ENCODE results near the gene MAP2K3.
"Not testable (repeated sequence)": the region's sequence is repeated elsewhere in the genome, so short reads cannot be mapped to it uniquely, and the experiment has no call there.

The MAP2K3 gene

DNA sequence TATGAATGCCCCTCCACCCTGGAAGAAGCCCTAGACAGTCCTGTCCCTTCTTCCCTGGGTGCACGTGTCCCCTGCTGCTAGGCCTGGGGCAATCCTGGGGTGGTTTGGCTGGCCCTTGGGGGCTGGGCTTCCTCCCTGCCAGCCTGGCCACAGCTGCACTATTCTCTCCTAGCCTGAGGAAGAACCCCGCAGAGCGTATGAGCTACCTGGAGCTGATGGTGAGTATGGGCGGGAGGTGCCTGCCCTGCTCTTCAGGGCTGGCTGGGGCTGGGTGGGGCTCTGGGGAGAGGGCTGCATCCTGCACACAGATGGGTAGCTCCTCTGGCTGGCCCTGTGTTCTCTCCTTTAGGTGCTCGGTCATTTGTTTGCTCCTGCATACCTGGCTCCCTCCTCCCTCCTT lies 28.8 kb downstream of the MAP2K3 start:
- no peak for DNase-seq (ENCODE audit: low read depth)
- TF ChIP-seq, protein P1, sequence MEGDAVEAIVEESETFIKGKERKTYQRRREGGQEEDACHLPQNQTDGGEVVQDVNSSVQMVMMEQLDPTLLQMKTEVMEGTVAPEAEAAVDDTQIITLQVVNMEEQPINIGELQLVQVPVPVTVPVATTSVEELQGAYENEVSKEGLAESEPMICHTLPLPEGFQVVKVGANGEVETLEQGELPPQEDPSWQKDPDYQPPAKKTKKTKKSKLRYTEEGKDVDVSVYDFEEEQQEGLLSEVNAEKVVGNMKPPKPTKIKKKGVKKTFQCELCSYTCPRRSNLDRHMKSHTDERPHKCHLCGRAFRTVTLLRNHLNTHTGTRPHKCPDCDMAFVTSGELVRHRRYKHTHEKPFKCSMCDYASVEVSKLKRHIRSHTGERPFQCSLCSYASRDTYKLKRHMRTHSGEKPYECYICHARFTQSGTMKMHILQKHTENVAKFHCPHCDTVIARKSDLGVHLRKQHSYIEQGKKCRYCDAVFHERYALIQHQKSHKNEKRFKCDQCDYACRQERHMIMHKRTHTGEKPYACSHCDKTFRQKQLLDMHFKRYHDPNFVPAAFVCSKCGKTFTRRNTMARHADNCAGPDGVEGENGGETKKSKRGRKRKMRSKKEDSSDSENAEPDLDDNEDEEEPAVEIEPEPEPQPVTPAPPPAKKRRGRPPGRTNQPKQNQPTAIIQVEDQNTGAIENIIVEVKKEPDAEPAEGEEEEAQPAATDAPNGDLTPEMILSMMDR (conservative IDR thresholded peaks at IDR 0.05; ENCODE audit: low read depth, low read length): no peak
- H3K4me3 ChIP-seq (ENCODE audit: low read depth, low read length): no peak overlapping the region

DNA sequence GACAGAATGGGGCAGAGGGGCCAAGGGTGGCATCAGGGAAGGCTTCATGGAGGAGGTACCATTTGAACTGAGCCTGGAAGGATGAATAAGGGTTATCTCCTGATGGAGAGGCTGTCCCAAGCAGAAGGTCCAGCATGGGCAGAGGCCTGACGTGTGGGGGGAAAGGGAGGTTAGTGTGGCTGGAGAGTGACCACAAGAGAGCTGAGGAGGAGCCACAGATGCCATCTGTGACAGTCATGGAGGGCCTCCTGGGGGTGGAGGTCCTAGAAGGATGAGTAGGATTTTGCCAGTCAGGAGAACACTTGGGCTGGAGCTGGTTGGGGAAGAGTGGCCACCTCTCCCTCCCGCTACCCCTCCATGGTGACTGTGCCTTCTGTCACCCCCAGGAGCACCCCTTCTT lies 29.2 kb downstream of the MAP2K3 start:
- H3K4me3 ChIP-seq (ENCODE audit: low read depth, low read length); DNase-seq (ENCODE audit: low read depth): not testable (repeated sequence)

DNA sequence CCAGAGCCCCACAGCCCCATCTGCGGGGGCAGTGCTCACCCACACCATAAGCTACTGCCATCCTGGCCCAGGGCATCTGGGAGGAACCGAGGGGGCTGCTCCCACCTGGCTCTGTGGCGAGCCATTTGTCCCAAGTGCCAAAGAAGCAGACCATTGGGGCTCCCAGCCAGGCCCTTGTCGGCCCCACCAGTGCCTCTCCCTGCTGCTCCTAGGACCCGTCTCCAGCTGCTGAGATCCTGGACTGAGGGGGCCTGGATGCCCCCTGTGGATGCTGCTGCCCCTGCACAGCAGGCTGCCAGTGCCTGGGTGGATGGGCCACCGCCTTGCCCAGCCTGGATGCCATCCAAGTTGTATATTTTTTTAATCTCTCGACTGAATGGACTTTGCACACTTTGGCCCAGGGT lies 29.8 kb downstream of the MAP2K3 start:
- H3K4me3 ChIP-seq (ENCODE audit: low read depth, low read length): not testable (repeated sequence)

DNA sequence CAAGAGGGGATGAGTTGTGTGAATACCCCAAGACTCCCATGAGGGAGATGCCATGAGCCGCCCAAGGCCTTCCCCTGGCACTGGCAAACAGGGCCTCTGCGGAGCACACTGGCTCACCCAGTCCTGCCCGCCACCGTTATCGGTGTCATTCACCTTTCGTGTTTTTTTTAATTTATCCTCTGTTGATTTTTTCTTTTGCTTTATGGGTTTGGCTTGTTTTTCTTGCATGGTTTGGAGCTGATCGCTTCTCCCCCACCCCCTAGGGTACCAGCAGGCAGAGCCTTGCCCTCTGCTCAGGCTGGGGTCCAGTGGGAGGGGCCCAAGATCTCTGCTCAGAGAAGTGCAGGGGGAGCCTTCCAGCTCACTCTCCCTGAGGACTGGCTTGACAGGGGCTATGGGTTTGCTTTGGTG lies 30.2 kb downstream of the MAP2K3 start:
- H3K4me3 ChIP-seq (ENCODE audit: low read depth, low read length); DNase-seq (ENCODE audit: low read depth): not testable (repeated sequence)

More for the DNA sequence above, 29.8 kb downstream of the MAP2K3 start:
- DNase-seq (ENCODE audit: low read depth): not testable (repeated sequence)

DNA sequence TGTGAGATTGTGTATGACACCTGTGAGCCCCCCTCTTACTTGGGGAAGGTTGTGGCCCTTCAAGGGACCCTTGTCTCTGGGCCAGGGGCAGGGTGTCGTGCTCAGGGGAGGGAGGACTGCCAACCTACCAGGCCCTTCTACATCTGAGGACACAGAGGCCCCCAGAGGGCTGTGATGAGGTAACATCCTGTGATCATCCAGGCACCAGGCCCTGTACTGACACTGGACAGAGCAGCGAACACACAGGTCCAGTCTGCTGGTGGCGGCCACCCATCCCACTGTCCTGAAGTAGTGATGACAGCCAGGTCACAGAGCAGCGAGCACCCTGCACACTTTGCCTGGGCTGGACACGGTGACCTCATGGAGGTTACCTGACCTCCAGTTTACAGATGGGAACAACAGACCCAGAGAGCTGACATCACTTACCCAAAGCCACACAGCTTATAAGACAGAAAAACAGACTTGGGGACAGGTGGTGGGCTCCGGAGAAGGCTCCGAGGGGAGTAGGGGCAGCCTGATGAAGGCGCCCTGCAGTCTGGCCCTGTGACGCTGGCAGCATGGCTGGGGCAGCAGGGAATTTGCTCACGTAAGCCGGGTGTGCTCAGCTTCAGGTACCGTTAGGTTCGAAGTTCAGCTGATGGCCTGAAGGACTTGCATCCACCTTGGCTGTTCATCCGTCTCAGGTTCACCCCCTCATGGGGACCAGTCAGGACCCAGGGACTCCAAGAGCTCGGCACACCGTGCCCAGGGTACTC lies 30.9 kb downstream of the MAP2K3 start:
- DNase-seq (ENCODE audit: low read depth); H3K4me3 ChIP-seq (ENCODE audit: low read depth, low read length): not testable (repeated sequence)

DNA sequence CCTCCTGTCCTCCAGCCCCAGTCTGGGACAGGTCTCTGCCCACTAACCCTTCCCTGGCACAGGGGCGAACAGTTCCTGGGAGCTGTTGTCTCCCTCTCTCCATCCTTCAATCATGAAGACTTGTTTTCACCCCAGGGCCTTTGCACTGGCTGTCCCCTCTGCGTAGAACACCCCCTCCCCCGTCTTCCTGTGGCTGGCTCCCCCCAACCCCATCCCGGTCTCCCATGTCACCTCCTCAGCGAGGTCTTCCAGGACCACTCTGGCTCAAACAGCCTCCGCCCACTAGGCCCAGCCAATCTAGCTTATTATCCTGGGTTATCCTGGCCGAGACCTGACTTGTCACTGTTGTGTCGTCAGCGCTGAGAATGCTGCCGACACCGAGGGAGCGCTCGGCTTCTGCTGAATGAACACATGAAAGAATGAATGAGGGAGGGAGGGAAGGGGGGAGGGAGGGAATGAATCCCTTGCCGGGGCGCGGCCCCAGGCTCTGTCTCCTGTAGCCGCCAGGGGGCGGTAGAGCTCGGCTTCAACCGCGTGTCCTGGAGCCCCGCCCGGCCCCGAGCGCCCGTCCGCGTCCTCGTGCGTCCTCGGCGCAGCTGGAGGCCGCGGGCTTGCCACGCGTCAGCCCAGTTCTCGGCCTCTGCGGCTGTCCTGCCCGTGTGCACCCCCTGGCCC lies 31.8 kb downstream of the MAP2K3 start:
- not testable (repeated sequence) for DNase-seq (ENCODE audit: low read depth); H3K4me3 ChIP-seq (ENCODE audit: low read depth, low read length)

DNA sequence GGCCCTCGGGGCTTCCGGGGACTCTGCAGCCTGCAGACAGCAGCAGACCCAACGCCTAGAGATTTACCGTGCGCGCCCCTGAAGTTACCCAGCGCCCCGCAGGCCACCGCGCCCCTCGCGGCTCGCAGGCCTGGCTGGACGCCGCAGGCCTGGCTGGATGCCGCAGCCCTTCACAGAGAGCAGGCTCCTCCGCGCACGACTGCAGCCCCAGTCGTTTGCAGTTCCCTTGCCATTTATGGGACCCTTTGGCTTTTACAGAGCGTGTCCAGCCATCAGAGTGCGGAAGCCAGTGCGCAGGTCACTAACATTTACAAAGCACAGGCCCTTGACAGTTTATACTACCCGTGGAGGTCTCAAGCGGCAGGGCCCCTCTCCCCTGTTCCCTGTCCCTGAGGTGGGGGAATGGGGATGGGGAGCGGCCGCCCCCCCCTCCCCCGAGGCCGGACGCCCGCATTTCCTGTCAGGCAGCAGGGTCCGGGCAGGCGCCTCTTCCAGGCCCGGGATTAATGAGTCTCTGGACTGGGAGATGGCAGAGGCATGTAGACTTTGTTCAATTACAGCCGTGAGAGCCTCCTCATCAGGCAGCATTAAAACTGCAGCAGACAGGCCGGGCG lies 32.5 kb downstream of the MAP2K3 start:
- peak; percentile 43 for DNase-seq (ENCODE audit: low read depth)
- peak overlapping the region; percentile 10 for H3K4me3 ChIP-seq (ENCODE audit: low read depth, low read length)

DNA sequence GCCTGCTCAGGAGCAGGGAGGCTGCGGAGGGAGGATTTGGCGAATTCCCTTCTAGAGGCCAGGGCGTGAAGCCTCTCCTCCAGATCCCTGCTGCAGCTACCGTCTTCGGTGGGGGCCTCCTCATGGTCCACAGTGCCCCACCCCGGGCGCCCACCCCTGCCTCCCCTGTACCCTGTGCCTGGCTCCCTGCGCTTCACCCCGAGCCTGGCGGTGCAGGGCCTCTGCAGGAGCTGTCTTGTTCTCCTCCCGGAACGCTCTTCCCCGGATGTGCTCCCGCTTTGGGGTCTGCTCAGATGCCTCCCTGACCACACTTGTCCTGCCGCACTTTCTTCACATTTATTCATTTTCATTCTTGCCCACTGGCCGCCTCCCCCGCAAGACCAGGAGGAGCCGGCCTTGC lies 33.3 kb downstream of the MAP2K3 start:
- not testable (repeated sequence) for H3K4me3 ChIP-seq (ENCODE audit: low read depth, low read length); DNase-seq (ENCODE audit: low read depth)

DNA sequence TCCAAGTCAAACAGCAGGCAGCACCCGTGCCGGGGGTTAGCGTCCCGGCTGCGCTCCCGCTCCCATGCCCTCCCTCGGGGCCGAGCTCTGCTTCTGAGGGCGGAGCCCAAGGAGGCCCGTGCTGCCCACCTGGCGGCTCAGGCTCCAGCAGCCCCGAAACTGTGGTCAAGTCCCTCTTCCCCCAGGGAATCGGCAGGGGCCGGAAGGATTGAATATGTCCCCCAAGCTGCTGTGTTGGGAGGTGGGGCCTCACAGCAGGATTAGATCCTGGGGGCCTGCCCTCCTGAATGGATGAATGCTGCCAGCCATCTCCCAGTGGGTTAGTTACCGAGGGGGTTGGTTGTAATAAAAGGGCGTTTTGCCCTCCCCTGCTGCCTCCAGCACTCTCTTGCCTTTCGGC lies 33.9 kb downstream of the MAP2K3 start:
- TF ChIP-seq, protein P1 (conservative IDR thresholded peaks at IDR 0.05; ENCODE audit: low read depth, low read length): no peak
- no peak for DNase-seq (ENCODE audit: low read depth)
- H3K4me3 ChIP-seq (ENCODE audit: low read depth, low read length): no peak overlapping the region

DNA sequence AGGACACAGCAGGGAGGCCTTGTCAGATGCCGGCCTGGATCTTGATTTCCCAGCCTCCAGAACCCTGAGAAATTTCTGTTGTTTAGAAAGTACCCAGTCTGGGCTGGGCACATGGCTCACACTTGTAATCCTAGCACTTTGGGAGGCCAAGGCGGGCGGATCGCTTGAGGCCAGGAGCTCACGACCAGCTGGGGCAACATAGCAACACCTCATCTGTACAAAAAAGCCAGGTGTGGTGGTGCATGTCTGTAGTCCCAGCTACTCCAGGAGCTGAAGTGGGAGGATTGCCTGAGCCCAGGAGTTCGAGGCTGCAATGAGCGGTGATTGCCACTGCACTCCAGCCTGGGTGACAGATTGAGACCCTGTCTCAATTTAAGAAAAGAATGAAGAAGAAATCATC lies 34.3 kb downstream of the MAP2K3 start:
- not testable (repeated sequence) for H3K4me3 ChIP-seq (ENCODE audit: low read depth, low read length); DNase-seq (ENCODE audit: low read depth)

DNA sequence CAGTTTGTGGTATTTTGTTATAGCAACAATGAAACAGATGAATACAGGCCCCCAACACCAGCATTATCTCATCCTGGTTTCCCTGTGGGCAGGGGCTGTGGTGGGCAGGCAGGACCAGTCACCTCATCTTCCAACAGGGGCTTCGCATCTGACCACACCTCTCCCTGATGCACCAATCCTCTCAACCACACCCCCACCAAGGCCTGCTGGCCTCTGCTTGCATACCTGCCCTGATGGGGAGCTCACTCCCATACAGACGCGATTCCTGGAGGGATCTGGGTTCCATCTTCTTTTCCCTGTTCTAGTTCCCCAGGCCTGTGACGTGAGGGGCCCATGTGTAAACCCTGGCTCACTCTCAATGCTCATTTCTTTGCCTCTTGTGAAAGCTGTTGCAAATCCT lies 34.7 kb downstream of the MAP2K3 start:
- not testable (repeated sequence) for DNase-seq (ENCODE audit: low read depth)

DNA sequence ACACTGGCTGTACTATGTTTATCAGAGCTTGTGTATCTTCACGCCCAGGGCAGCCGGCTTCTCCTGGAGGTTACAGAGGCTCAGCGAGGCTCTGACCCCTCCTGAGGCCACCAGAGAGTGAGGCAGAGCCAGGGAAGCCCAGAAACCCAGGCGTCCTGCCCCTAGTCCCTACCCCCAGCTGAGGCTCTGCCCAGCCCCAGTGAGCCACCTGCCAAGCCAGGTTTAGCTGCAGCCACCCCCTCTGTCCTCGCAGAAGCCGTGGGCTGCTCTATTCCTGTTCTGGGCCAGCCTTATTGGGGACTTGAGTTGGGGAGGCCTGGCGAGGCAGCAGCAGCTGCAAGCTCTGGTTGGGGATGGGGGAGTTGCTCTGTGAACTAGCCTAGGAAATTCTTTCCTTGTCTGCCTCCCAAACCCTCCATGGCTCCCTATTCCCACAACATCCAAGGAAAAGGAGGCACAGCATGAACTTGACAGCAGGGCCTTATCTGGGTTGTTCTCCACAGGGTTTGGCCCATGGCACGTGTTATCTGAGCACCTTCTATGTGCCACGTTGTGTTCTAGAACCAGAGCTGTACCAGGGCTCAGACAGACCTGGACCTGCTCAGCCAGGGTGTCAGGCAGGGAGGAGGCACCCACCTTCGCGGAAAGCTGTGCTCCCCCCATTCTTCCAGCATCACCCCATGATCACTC lies 35.3 kb downstream of the MAP2K3 start:
- DNase-seq (ENCODE audit: low read depth); H3K4me3 ChIP-seq (ENCODE audit: low read depth, low read length): not testable (repeated sequence)

More for the DNA sequence above, 34.7 kb downstream of the MAP2K3 start:
- not testable (repeated sequence) for H3K4me3 ChIP-seq (ENCODE audit: low read depth, low read length)

DNA sequence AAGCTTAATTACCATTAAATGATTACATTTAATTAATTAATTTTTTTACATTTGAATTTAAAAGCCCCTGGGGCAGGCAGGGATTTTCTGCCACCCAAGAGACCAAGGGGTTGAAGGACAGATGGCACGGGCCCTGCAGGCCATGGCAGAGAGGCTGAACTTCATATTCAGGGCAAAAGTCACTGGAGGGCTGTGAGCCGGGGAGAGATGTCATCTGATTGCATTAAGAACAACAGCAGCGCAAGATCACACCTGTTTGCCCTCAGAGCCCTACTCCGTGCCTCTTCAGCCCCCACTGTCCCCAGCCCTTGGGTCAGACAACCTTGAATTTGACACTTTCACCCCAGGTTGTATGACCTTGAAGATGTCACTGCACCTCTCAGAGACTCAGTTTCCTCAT lies 35.9 kb downstream of the MAP2K3 start:
- not testable (repeated sequence) for H3K4me3 ChIP-seq (ENCODE audit: low read depth, low read length); DNase-seq (ENCODE audit: low read depth)

DNA sequence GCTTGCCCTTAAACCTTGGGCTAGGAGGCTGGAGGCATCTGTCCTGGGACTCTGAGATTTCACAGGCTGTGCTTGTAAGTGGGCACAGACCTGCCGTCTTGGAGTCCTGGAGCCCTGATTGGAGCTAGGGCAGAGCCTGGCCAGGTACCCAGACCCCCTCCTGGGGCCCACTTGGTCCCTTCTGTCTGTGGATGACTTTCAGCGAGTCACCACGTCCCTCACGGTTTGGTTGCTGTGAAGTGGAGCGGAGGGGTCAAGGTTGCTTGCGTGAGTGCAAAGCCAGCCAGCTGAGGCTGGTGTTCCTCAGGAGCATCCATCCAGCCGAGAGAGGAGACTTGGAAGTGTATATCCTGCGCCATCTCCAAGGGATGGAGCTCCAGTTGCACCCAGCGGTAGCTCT lies 36.5 kb downstream of the MAP2K3 start:
- H3K4me3 ChIP-seq (ENCODE audit: low read depth, low read length); DNase-seq (ENCODE audit: low read depth): not testable (repeated sequence)

DNA sequence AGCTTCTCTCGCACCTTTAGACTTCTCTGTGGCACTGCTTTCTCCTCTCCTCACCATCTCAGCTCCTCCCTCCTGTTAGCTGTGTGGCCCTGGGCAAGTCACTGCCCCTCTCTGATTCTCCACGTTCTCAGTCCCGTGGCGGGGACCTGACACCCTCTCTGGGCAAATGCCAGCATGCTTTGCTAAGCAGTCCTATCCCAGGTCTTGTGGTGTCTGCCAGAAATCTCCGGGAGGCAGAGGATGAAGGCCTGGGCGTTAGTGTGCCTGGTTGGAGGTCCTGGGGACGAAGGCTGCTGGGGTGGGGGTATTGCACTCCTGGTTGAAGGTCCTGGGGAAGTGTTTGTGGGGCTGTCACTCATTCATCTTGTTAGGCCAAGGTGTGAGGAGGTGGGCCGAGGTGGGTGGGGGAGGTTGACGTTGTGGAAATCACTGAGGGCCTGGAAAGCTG lies 37.3 kb downstream of the MAP2K3 start:
- not testable (repeated sequence) for H3K4me3 ChIP-seq (ENCODE audit: low read depth, low read length); DNase-seq (ENCODE audit: low read depth)
